Liver (tissue), 9 donors: ENCODE data around the gene GLS. TPM values are rescaled to one million over a fixed set of nuclear protein-coding genes. Genes with fewer than 3 reads are reported as not detected.

Experiments
- DNase-seq: peaks from one replicate; pipeline ENCODE4 v3.0.0-alpha.2; 2017; ENCODE audit warnings: low spot score
- H3K27ac ChIP-seq, 2 donors: one replicate each; pipeline ENCODE4 v1.7.0; 2013; ENCODE audit warnings: inconsistent platforms in 2 of 2, low read length in 2 of 2, control low read depth in 1 of 2, low read depth in 1 of 2, mild to moderate bottlenecking in 1 of 2
- H3K27me3 ChIP-seq, 4 donors: one replicate each; pipeline versions ENCODE4 v1.6.1 to v1.7.0; 2013; ENCODE audit warnings: low read length in 3 of 4, inconsistent platforms in 1 of 4, mild to moderate bottlenecking in 1 of 4, moderate library complexity in 1 of 4; ENCODE audit not compliant: control insufficient read depth in 4 of 4, insufficient read depth in 4 of 4
- H3K36me3 ChIP-seq, 4 donors: one replicate each; pipeline versions ENCODE4 v1.6.1 to v1.7.0; 2013; ENCODE audit warnings: low read length in 3 of 4, mild to moderate bottlenecking in 3 of 4, low read depth in 1 of 4, moderate library complexity in 1 of 4; ENCODE audit not compliant: control insufficient read depth in 4 of 4, insufficient read depth in 3 of 4
- H3K4me1 ChIP-seq, 4 donors: one replicate each; pipeline versions ENCODE4 v1.6.1 to v1.7.0; 2013; ENCODE audit warnings: low read length in 3 of 4, mild to moderate bottlenecking in 3 of 4, moderate library complexity in 1 of 4; ENCODE audit not compliant: control insufficient read depth in 4 of 4, insufficient read depth in 4 of 4
- H3K4me3 ChIP-seq, 3 donors: one replicate each; pipeline versions ENCODE4 v1.6.1 to v1.7.0; 2013; ENCODE audit warnings: low read length in 3 of 3, control low read depth in 1 of 3, low read depth in 1 of 3, mild to moderate bottlenecking in 1 of 3
- H3K9ac ChIP-seq, 2 donors: one replicate each; pipeline ENCODE4 v1.7.0; 2013; ENCODE audit warnings: low read length in 2 of 2, mild to moderate bottlenecking in 2 of 2, moderate library complexity in 2 of 2, control low read depth in 1 of 2, low read depth in 1 of 2
- H3K9me3 ChIP-seq, 4 donors: one replicate each; pipeline versions ENCODE4 v1.6.1 to v1.7.0; 2013; ENCODE audit warnings: low read length in 3 of 4; ENCODE audit not compliant: control insufficient read depth in 4 of 4
- EGR1 ChIP-seq, 2 donors: IDR thresholded peaks; 2 replicates each; pipeline ENCODE4 v1.6.1; 2016 to 2018; ENCODE audit warnings: antibody characterized with exemption in 2 of 2, low read depth in 2 of 2
- FOXA2 ChIP-seq: IDR thresholded peaks from 2 replicates; pipeline ENCODE4 v1.6.1; 2016; ENCODE audit warnings: antibody characterized with exemption
- GABPA ChIP-seq, 2 donors: IDR thresholded peaks in 1 of 2; conservative IDR thresholded peaks in 1 of 2; 2 replicates each; pipeline ENCODE4 v1.6.1; 2016; ENCODE audit warnings: antibody characterized with exemption in 2 of 2, mild to moderate bottlenecking in 1 of 2, moderate library complexity in 1 of 2
- HNF4G ChIP-seq: IDR thresholded peaks from 2 replicates; pipeline ENCODE4 v1.6.1; 2016; ENCODE audit warnings: antibody characterized with exemption
- JUND ChIP-seq, 2 donors: IDR thresholded peaks; 2 replicates each; pipeline ENCODE4 v1.6.1; 2016; ENCODE audit warnings: antibody characterized with exemption in 2 of 2
- NR2F2 ChIP-seq: IDR thresholded peaks from 2 replicates; pipeline ENCODE4 v1.6.1; 2016; ENCODE audit warnings: antibody characterized with exemption
- RAD21 ChIP-seq, 2 donors: IDR thresholded peaks; 2 replicates each; pipeline ENCODE4 v1.6.1; 2016; ENCODE audit warnings: antibody characterized with exemption in 2 of 2, mild to moderate bottlenecking in 2 of 2
- RXRA ChIP-seq, 2 donors: IDR thresholded peaks; 2 replicates each; pipeline ENCODE4 v1.6.1; 2017 to 2018; ENCODE audit warnings: antibody characterized with exemption in 2 of 2, mild to moderate bottlenecking in 1 of 2
- SP1 ChIP-seq: IDR thresholded peaks from 2 replicates; pipeline ENCODE4 v1.6.1; 2018; ENCODE audit warnings: antibody characterized with exemption, mild to moderate bottlenecking
- YY1 ChIP-seq: IDR thresholded peaks from 2 replicates; pipeline ENCODE4 v1.6.1; 2016; ENCODE audit warnings: antibody characterized with exemption, mild to moderate bottlenecking
- WGBS: extraction: QIAGEN DNeasy Blood & Tissue Kit; methylation state at CpG from one replicate; pipeline ENCODE4 v1.1.7; 2013; 5-methylcytosine and 5-hydroxymethylcytosine counted together
- polyA plus RNA-seq, 2 donors: library from polyadenylated mRNA; stranded (reverse) in 1 of 2; unstranded in 1 of 2; fragments of 200-250 nt in 1 of 2; fragments of >200 nt in 1 of 2; fragmentation: Nextera tagmentation in 1 of 2; extraction: Ambion mirVana in 1 of 2; gene quantifications; one replicate each; pipeline versions ENCODE4 v1.2.1 to v1.2.3, GENCODE V29; 2013 to 2015
- total RNA-seq, 2 donors: library from RNA; depleted of rRNA; stranded (reverse); fragments of >200 nt; gene quantifications; one replicate each; pipeline ENCODE4 v1.2.3, GENCODE V29; 2014
- TF ChIP-seq, protein P1 (sequence below): IDR thresholded peaks from 2 replicates; pipeline ENCODE4 v1.6.1; 2016; ENCODE audit warnings: antibody characterized with exemption
- TF ChIP-seq, protein P2 (sequence below): IDR thresholded peaks from 2 replicates; pipeline ENCODE4 v1.6.1; 2016; ENCODE audit warnings: antibody characterized with exemption
- TF ChIP-seq, protein P3 (sequence below): IDR thresholded peaks from 2 replicates; pipeline ENCODE4 v1.6.1; 2016; ENCODE audit warnings: antibody characterized with exemption, mild to moderate bottlenecking
- TF ChIP-seq, protein P4 (sequence below): fragments of 150-350 bp; IDR thresholded peaks from 2 replicates; pipeline ENCODE4 v1.5.1; 2017; ENCODE audit warnings: improper control_type of control experiment, low read depth, low read length; ENCODE audit not compliant: missing input control
- donor health status: healthy.
- donor health status: healthy.
- donor health status: healthy.
- donor health status: healthy.
- donor health status: healthy.

GLS gene
- total and polyA plus RNA-seq, 4 donors = 4.3 to 38.6 (median 16.5) TPM

DNA sequence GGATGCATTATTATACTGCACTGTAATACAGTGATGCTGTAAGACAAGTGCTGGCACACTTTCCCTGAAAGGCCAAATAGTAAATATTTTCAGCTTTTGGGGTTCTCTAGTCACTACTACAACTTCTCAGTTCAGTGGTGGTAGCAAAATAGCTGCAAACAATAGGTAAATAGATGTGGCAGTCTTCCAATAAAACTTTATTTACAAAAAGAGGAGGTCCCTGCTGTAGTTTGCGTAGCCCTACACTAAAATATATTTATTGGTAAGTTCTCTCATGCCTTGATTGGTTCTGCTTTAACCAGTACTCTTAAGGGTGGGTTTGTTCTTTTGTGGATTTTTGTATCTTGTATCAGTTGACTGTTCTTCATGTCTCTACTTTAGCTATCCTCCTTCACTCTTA is 7.8 kb downstream of the GLS start:
- DNase-seq = no peak
- Histone ChIP-seq H3K9me3 (no peaks in the 10 kb centered on the region), H3K27me3 (no peaks in the 10 kb centered on the region), H3K4me1 (no peaks in the 10 kb centered on the region), H3K4me3 (no peak overlapping the region), H3K36me3 (no peaks in the 10 kb centered on the region), H3K27ac (no peak overlapping the region), H3K9ac (no peak overlapping the region)
- TF ChIP-seq, protein P1, sequence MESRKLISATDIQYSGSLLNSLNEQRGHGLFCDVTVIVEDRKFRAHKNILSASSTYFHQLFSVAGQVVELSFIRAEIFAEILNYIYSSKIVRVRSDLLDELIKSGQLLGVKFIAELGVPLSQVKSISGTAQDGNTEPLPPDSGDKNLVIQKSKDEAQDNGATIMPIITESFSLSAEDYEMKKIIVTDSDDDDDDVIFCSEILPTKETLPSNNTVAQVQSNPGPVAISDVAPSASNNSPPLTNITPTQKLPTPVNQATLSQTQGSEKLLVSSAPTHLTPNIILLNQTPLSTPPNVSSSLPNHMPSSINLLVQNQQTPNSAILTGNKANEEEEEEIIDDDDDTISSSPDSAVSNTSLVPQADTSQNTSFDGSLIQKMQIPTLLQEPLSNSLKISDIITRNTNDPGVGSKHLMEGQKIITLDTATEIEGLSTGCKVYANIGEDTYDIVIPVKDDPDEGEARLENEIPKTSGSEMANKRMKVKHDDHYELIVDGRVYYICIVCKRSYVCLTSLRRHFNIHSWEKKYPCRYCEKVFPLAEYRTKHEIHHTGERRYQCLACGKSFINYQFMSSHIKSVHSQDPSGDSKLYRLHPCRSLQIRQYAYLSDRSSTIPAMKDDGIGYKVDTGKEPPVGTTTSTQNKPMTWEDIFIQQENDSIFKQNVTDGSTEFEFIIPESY = no peak
- TF ChIP-seq, protein P2, sequence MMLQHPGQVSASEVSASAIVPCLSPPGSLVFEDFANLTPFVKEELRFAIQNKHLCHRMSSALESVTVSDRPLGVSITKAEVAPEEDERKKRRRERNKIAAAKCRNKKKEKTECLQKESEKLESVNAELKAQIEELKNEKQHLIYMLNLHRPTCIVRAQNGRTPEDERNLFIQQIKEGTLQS = no peak
- TF ChIP-seq FOXA2 = no peak
- TF ChIP-seq, protein P3, sequence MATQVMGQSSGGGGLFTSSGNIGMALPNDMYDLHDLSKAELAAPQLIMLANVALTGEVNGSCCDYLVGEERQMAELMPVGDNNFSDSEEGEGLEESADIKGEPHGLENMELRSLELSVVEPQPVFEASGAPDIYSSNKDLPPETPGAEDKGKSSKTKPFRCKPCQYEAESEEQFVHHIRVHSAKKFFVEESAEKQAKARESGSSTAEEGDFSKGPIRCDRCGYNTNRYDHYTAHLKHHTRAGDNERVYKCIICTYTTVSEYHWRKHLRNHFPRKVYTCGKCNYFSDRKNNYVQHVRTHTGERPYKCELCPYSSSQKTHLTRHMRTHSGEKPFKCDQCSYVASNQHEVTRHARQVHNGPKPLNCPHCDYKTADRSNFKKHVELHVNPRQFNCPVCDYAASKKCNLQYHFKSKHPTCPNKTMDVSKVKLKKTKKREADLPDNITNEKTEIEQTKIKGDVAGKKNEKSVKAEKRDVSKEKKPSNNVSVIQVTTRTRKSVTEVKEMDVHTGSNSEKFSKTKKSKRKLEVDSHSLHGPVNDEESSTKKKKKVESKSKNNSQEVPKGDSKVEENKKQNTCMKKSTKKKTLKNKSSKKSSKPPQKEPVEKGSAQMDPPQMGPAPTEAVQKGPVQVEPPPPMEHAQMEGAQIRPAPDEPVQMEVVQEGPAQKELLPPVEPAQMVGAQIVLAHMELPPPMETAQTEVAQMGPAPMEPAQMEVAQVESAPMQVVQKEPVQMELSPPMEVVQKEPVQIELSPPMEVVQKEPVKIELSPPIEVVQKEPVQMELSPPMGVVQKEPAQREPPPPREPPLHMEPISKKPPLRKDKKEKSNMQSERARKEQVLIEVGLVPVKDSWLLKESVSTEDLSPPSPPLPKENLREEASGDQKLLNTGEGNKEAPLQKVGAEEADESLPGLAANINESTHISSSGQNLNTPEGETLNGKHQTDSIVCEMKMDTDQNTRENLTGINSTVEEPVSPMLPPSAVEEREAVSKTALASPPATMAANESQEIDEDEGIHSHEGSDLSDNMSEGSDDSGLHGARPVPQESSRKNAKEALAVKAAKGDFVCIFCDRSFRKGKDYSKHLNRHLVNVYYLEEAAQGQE = no peak
- TF ChIP-seq HNF4G = no peak
- TF ChIP-seq, protein P4, sequence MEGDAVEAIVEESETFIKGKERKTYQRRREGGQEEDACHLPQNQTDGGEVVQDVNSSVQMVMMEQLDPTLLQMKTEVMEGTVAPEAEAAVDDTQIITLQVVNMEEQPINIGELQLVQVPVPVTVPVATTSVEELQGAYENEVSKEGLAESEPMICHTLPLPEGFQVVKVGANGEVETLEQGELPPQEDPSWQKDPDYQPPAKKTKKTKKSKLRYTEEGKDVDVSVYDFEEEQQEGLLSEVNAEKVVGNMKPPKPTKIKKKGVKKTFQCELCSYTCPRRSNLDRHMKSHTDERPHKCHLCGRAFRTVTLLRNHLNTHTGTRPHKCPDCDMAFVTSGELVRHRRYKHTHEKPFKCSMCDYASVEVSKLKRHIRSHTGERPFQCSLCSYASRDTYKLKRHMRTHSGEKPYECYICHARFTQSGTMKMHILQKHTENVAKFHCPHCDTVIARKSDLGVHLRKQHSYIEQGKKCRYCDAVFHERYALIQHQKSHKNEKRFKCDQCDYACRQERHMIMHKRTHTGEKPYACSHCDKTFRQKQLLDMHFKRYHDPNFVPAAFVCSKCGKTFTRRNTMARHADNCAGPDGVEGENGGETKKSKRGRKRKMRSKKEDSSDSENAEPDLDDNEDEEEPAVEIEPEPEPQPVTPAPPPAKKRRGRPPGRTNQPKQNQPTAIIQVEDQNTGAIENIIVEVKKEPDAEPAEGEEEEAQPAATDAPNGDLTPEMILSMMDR = no peak
- TF ChIP-seq RXRA (IDR thresholded peaks at IDR 0.05) = no peak
- no peak for TF ChIP-seq SP1
- TF ChIP-seq RAD21 (IDR thresholded peaks at IDR 0.05) = no peak
- no peak for TF ChIP-seq EGR1 (IDR thresholded peaks at IDR 0.05; ENCODE audit: low read depth in 2 of 2)
- TF ChIP-seq GABPA (IDR thresholded peaks at IDR 0.05 in 1 of 2, conservative IDR thresholded peaks at IDR 0.05 in 1 of 2) = no peak
- WGBS = 93% methylated on average over 1 of the region's 1 CpG

DNA sequence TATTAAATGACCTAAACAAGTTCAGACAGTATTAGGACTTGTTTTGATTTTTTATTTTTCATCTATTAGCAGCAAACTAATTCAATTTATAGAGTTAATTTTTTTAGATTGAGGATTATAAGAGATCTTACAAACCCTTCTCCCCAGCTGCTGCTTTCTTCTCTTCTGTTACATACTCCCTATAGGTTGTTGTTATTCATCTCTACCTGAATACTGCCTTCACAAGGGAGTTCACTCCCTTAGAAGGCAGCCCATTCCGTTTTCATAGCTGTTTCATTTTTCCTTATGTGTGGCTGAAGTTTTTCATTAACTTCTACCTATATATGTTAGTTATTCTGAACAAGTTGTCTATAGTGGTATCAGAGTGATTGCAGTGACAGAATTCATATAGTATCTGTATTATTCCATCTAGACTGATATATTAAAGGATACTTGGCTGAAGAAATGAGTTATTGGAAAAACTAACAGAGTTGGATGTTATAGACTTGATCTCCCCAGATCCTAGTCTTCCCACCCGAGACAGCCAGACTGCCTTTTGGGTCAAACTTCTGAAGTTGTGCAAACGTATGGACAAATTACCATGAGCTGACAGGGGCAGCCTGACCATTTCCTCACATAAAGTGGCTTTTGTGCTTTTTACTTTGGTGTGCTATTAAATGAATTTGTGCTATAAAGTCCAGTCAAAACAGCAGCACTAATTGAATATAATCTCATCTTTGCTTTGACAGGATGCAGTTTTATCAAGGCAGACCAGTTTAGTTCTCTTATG is 8.7 kb downstream of the GLS start:
- Histone ChIP-seq H3K36me3 (no peaks in the 10 kb centered on the region), H3K27me3 (no peaks in the 10 kb centered on the region), H3K27ac (no peak overlapping the region), H3K4me1 (no peaks in the 10 kb centered on the region), H3K4me3 (no peak overlapping the region), H3K9ac (no peak overlapping the region), H3K9me3 (no peaks in the 10 kb centered on the region)
- DNase-seq = no peak
- 71% methylated on average over 3 of the region's 3 CpGs for WGBS
- TF ChIP-seq, protein P2 = no peak
- TF ChIP-seq, protein P1 = no peak
- TF ChIP-seq YY1 (no peak), RAD21 (IDR thresholded peaks at IDR 0.05) (no peak), NR2F2 (no peak), FOXA2 (no peak), JUND (IDR thresholded peaks at IDR 0.05) (no peak), GABPA (IDR thresholded peaks at IDR 0.05 in 1 of 2, conservative IDR thresholded peaks at IDR 0.05 in 1 of 2) (no peak)
- TF ChIP-seq, protein P3 = no peak
